ENCODE data around the gene DAGLA.

Gene DAGLA

GRCh38 chr11:61776561-61777075 is 96.4 kb downstream of the DAGLA start:
- peak; percentile 29 to 32 for DNase-seq (ENCODE audit: low read depth in 1 of 2, low spot score in 1 of 2)

GRCh38 chr11:61777234-61778090 is 97.3 kb downstream of the DAGLA start:
- DNase-seq (ENCODE audit: low read depth in 1 of 2, low spot score in 1 of 2): peak; percentile 11 to 30

GRCh38 chr11:61778357-61778886 is 98.2 kb downstream of the DAGLA start:
- DNase-seq (ENCODE audit: low read depth in 1 of 2, low spot score in 1 of 2): no peak

- no peak for DNase-seq (ENCODE audit: low read depth in 1 of 2, low spot score in 1 of 2)
These were observed 98.9 kb downstream of the DAGLA start for GRCh38 chr11:61778920-61779650.

GRCh38 chr11:61779666-61780525 is 99.7 kb downstream of the DAGLA start:
- DNase-seq (ENCODE audit: low read depth in 1 of 2, low spot score in 1 of 2): no peak

- no peak for DNase-seq (ENCODE audit: low read depth in 1 of 2, low spot score in 1 of 2)
These were observed 100.5 kb downstream of the DAGLA start for GRCh38 chr11:61780581-61781162.

GRCh38 chr11:61781585-61781984 is 101.4 kb downstream of the DAGLA start:
- no peak for DNase-seq (ENCODE audit: low read depth in 1 of 2, low spot score in 1 of 2)

- no peak for DNase-seq (ENCODE audit: low read depth in 1 of 2, low spot score in 1 of 2)
These were observed 102.1 kb downstream of the DAGLA start for GRCh38 chr11:61782299-61782698.

- DNase-seq (ENCODE audit: low read depth in 1 of 2, low spot score in 1 of 2): no peak
These were observed 102.7 kb downstream of the DAGLA start for GRCh38 chr11:61782841-61783240.

- DNase-seq (ENCODE audit: low read depth in 1 of 2, low spot score in 1 of 2): no peak
These were observed 103.7 kb downstream of the DAGLA start for GRCh38 chr11:61783717-61784505.

GRCh38 chr11:61784506-61784805 is 104.3 kb downstream of the DAGLA start:
- no peak for DNase-seq (ENCODE audit: low read depth in 1 of 2, low spot score in 1 of 2)

GRCh38 chr11:61785837-61786402 is 105.7 kb downstream of the DAGLA start:
- DNase-seq (ENCODE audit: low read depth in 1 of 2, low spot score in 1 of 2): no peak

- no peak for DNase-seq (ENCODE audit: low read depth in 1 of 2, low spot score in 1 of 2)
These were observed 107.8 kb downstream of the DAGLA start for GRCh38 chr11:61787928-61788491.

- no peak for DNase-seq (ENCODE audit: low read depth in 1 of 2, low spot score in 1 of 2)
These were observed 111.6 kb downstream of the DAGLA start for GRCh38 chr11:61791737-61792309.

GRCh38 chr11:61792310-61793082 is 112.3 kb downstream of the DAGLA start, which contains the start of the genes FEN1 and TMEM258:
FEN1 (plus strand) TSS chr11:61792911; CDS start chr11:61795362, 2,451 bp downstream.
TMEM258 (minus strand) TSS chr11:61792599; CDS start chr11:61792558, 41 bp downstream.
- DNase-seq (ENCODE audit: low read depth in 1 of 2, low spot score in 1 of 2): peak; percentile 77 to 82

GRCh38 chr11:61793083-61793828 is 113.1 kb downstream of the DAGLA start:
- no peak for DNase-seq (ENCODE audit: low read depth in 1 of 2, low spot score in 1 of 2)

GRCh38 chr11:61793829-61794204 is 113.6 kb downstream of the DAGLA start:
- DNase-seq (ENCODE audit: low read depth in 1 of 2, low spot score in 1 of 2): no peak
